NCI-H1417 treated with DMSO at 0.1 percent for 48 hours (cell line): ENCODE measurements around the gene SLC27A5.
A peak's percentile ranks its signal among the peaks of the same experiment; 100 is the strongest.
"Not testable (repeated sequence)": the region's sequence is repeated elsewhere in the genome, so short reads cannot be mapped to it uniquely, and the experiment has no call there.

Source experiments
- DNase-seq: peaks from one replicate; lab custom pipeline; 2025; lab: John Stamatoyannopoulos, UW

Gene SLC27A5

DNA sequence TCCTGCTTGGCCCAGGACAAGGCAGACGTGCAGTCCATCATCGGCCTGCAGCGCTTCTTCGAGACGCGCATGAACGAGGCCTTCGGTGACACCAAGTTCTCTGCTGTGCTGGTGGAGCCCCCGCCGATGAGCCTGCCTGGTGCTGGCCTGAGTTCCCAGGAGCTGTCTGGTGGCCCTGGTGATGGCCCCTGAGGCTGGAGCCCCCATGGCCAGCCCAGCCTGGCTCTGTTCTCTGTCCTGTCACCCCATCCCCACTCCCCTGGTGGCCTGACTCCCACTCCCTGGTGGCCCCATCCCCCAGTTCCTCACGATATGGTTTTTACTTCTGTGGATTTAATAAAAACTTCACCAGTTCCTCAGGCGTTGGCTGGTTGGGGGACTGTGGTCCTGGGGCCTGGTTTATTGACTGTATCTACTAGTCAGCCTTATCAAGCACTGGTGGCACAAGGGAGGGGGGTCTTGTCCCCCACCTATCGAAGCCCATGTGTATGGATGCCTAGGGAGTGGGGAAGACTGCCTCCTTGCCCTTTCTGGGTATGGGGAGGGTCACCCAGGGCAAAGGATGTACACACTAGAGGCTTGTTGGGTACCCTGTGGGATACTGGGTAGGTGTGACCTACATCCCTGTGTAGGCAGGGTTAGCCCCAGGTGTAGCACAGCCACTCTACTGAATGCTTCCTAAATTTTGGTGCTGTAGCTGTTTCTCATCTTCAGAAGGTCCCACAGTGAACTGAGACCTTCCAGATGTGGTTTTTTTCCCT lies 38.8 kb upstream of the SLC27A5 start:
- no peak for DNase-seq

DNA sequence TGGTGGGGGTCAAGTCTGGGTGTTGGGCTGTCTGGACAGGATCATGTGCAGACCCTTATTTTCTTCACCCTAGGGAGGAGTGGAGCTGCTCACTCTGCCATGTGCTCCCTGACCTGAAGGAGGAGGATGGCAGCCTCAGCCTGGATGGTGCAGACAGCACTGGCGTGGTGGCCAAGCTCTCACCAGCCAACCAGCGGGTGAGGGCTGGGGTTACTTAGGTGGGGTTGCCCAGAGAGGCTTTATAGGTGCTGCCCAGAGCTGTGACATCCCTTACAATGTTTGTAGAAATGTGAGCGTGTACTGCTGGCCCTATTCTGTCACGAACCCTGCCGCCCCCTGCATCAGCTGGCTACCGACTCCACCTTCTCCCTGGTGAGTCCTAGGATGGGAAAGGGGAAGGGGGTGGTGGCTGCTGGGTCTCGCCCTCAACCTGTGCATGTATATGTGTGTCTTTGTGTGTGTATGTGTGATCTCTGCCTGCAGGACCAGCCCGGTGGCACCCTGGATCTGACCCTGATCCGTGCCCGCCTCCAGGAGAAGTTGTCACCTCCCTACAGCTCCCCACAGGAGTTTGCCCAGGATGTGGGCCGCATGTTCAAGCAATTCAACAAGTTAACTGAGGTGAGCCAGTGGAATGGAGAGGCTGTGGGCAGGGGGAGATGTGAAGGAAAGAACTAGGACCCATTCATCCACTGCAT lies 38.0 kb upstream of the SLC27A5 start:
- DNase-seq: no peak

DNA sequence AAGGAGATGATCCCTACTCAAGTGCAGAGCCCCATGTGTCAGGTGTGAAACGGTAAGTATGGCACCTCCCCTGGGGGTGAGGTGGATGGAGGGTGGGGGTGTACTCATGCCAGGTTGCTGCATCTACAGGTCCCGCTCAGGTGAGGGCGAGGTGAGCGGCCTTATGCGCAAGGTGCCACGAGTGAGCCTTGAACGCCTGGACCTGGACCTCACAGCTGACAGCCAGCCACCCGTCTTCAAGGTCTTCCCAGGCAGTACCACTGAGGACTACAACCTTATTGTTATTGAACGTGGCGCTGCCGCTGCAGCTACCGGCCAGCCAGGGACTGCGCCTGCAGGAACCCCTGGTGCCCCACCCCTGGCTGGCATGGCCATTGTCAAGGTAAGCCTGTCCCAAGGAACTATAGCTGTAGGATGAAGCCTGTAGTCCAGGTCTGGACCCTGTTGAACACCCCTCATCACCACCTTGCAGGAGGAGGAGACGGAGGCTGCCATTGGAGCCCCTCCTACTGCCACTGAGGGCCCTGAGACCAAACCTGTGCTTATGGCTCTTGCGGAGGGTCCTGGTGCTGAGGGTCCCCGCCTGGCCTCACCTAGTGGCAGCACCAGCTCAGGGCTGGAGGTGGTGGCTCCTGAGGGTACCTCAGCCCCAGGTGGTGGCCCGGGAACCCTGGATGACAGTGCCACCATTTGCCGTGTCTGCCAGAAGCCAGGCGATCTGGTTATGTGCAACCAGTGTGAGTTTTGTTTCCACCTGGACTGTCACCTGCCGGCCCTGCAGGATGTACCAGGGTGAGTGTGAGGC lies 37.3 kb upstream of the SLC27A5 start:
- no peak for DNase-seq

DNA sequence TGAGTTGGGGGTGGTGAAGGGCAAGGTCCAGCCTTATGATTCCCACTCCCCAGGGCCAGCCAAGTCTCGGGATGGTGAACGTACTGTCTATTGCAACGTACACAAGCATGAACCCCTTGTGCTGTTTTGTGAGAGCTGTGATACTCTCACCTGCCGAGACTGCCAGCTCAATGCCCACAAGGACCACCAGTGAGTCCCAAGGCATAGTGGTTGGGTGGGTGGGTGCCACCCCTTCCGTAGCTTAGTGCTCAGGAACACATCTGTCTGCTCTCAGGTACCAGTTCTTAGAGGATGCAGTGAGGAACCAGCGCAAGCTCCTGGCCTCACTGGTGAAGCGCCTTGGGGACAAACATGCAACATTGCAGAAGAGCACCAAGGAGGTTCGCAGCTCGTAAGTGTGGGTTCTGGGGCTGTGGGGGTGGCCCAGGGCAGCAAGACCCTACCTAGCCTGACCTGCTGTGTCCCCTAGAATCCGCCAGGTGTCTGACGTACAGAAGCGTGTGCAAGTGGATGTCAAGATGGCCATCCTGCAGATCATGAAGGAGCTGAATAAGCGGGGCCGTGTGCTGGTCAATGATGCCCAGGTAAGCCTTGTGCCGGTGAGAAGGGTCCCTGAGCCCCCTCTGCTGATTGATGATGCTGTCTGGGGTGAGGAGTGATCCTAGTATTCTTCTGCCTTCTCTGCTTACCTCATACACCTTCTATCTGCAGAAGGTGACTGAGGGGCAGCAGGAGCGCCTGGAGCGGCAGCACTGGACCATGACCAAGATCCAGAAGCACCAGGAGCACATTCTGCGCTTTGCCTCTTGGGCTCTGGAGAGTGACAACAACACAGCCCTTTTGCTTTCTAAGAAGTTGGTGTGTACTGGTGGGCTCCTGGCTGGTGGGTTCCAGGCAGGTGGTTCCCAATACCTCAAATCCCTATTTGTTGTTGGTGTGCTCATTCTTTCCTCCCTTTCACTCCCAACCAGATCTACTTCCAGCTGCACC lies 35.8 kb upstream of the SLC27A5 start:
- no peak for DNase-seq

DNA sequence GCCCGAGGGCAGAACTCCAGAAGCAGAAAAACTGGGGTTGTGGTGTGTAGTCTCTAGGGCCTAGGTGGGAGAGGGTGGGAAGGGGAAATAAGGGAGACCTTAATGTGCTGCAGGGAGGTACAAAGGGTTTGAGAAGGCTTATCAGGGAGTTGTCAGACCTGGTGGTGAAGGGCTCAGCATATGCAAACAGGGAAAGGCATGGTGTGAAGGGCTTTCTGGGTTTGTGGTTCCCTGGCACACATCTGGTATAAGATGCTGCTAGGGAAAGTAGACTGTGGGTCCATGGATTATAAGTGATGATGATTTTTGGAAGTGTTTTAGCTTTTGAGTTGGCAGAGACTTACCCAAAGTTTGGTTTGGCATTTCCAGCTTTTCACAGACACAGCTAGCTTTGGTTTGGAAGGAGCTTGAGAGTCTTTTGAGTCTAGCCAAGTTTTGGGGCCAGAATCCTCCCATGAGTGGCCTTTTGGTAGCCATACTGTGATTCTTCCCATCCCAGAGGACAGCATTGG lies 34.3 kb upstream of the SLC27A5 start:
- DNase-seq: no peak

DNA sequence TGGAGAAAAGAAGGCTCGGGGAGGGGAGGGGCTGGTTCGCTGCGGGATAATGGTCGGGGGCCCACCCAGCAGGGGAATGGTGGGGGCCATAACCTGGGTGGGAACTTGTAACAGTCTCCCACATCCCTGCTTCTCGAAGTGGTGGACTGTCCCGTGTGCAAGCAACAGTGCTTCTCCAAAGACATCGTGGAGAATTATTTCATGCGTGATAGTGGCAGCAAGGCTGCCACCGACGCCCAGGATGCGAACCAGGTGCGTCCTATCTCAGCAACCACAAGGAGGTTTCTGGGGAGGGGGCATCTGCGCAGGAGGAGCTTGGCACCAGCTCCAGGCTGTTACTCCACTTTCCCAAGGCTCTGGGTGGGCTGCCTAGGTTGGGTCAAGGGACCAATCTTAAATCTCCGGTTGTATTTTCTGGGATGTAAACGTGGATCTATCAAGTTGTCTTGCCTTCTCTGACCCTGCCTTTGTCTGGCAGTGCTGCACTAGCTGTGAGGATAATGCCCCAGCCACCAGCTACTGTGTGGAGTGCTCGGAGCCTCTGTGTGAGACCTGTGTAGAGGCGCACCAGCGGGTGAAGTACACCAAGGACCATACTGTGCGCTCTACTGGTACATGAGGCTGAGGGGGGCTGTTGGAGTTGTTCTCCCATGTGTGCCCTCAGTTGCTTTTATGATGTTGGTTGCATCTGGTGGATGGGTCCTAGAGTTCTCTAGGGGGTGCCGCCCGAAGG lies 33.7 kb upstream of the SLC27A5 start:
- no peak for DNase-seq

DNA sequence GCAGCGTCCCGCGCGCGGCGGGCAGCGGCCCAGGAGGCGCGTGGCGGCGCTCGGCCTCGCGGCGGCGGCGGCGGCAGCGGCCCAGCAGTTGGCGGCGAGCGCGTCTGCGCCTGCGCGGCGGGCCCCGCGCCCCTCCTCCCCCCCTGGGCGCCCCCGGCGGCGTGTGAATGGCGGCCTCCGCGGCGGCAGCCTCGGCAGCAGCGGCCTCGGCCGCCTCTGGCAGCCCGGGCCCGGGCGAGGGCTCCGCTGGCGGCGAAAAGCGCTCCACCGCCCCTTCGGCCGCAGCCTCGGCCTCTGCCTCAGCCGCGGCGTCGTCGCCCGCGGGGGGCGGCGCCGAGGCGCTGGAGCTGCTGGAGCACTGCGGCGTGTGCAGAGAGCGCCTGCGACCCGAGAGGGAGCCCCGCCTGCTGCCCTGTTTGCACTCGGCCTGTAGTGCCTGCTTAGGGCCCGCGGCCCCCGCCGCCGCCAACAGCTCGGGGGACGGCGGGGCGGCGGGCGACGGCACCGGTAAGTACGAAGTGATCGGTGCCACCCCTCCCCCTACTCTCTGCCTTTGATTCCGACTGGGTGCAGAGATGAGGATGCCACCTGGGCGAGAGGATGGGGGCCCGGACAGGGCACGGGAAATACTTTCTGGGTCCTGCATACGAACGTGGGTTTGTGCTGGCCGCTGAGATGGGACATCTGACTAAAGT lies 32.9 kb upstream of the SLC27A5 start:
- DNase-seq: no peak

DNA sequence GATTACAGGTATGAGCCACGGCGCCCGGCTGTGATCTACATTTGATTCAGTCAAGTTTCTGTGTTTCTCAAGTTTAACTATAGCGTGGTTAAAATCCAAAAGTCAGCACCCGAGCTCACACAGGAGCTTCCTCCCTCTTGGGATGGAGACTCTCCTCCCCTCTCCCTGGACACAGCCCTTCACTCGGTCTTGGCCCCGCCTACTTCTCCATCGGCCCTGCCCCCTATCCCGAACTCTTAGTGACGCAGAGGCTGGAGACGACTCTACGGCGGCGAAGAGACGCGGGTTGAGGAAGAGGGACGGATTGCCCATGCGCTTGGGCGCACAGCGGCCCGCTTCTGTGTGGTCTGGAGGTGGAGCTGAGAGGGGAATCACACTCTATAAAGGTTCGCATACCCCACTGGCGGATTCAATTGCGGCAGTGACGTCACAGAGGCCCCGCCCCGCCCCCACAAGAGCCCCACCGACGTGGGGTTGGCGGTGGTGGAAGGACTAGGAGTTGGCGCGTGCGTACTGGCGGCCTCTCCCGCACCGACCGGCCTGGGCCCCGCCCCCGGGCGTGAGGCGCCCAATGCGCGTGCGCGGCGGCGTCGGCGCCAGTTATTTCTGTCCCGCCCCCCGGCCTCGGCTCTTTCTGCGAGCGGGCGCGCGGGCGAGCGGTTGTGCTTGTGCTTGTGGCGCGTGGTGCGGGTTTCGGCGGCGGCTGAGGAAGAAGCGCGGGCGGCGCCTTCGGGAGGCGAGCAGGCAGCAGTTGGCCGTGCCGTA lies 32.2 kb upstream of the SLC27A5 start, which contains the start of gene TRIM28:
Gene TRIM28 (plus strand): TSS at position 239 of the 765 bp plus-strand sequence. CDS start 694 bp downstream, outside the sequence.
- no peak for DNase-seq

DNA sequence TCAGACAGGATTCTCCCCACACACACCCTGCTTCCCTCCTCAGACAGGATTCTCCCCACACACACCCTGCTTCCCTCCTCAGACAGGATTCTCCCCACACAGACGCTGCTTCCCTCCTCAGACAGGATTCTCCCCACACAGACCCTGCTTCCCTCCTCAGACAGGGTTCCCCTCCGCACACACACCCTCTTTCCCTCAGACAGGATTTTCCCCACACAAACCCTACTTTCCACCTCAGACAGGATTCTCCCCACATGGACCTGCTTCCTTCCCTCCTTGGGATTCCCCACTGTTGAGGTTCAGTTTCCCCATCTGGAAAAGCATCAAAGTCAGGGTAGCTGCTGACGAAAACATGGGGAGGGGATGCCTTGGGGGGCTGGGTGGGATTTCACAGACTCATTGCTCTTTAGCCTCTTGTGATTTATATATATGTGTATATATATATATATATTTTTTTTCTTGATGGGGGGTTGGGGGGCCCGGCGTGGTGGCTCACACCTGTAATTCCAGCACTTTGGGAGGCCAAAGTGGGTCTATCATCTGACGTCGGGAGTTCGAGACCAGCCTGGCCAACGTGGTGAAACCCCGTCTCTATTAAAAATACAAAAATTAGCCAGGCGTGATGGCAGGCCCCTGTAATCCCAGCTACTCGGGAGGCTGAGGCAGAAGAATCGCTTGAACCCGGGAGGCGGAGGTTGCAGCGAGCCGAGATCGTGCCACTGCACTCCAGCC lies 31.0 kb upstream of the SLC27A5 start:
- DNase-seq: not testable (repeated sequence)

DNA sequence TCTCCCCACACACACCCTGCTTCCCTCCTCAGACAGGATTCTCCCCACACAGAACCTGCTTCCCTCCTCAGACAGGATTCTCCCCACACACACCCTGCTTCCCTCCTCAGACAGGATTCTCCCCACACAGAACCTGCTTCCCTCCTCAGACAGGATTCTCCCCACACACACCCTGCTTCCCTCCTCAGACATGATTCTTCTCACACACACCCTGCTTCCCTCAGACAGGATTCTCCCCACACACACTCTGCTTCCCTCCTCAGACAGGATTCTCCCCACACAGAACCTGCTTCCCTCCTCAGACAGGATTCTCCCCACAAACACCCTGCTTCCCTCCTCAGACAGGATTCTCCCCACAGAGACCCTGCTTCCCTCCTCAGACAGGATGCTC lies 27.4 kb upstream of the SLC27A5 start:
- DNase-seq: not testable (repeated sequence)

DNA sequence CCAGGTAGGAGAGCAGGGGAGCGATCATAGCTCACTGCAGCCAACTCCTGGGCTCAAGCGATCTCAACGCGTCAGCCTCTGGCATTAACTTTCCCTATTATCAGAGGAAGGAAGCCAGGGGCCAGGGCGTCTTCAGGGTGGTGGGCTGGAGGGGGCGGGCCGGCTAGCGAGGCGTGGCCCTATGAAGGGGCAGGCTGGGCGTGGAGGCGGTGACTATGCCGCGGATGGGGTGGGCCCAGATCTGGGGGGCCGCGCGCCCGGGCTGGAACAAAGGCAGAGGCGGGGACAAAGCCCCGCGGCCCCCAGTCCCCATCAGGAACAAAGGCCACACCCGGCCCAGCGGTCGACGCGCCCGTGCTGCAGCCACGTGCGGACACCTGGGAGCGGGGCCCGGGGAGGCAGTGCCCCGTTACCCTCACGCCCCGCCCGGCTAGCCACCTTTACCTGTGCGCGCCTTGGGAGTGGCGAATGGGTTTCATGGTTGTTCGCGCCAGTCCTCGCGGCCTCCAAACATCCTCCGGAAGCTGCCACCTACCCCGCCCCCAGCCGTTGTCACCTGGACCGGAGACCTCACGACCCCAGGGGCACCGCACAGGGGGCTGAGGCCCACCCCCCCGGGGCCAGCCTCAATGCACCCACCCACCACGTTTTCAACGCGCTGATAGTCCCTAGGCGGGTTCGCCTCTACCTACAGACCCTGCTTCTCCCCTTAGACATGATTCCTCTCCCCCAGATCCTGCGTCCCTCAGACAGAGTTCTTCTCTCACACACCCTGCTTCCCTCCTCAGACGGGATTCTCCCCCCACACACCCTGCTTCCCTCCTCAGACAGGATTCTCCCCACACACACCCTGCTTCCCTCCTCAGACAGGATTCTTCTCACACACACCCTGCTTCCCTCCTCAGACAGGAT lies 26.7 kb upstream of the SLC27A5 start:
- peak; percentile 1 for DNase-seq

DNA sequence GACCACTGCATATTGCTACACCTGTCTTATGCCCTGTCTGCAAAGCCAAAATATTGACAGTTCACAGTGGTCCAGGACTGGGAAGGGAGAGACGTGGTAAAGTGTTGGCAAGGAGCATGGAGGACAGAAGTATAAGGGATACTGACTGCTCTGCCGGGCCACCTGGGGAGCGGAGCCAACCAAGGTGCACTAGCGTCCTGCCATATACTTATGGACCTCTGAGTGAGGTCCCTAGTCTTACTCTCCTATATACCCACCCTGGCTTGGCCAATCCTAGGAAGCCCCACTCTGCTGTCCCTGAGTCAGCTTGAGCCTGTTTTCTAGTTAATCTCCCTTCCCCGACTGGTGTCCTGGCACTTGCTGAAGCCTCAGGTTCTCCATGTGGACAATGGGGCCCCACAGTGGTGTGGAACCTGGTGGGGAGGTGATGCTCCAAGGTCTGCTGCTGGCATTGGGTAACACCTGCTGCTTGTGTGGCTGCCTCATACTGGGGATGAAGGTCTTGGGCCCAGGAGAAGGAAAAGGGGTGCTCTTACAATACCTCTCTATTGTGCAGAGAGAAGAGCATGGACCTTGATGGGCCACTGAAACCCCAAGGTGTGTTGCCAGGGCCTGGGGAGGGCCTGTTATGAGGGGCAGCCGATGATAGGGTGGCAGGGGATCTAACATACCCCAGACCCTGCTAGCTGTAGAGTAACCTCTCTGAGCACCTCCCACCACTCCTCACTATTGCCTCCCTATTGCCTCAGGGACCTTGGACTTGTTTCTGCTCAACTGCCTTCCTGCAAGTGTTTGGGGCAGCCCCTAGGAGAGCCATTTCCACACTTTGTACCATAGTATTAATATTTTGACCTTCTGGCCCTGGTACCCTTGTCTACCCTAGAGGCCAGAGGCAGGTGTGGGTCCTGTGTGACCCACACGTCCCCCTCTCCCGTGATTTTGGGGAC lies 25.3 kb upstream of the SLC27A5 start:
- no peak for DNase-seq

DNA sequence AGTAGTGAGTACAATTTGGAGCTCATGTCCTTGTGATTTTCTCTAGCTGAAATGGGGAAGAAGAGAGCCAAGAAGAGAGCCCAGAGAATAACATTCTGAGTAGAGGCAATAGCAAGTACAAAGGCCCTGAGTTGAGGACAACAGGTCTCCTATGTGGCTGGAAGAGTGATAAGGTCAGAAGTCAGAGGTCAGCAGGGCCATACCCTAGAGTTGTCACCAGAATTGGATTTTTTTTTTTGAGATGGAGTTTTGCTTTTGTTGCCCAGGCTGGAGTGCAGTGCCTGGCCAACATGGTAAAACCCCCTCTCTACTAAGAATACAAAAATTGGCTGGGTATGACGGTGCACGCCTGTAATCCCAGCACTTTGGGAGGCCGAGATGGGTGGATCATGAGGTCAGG lies 24.1 kb upstream of the SLC27A5 start:
- DNase-seq: no peak

DNA sequence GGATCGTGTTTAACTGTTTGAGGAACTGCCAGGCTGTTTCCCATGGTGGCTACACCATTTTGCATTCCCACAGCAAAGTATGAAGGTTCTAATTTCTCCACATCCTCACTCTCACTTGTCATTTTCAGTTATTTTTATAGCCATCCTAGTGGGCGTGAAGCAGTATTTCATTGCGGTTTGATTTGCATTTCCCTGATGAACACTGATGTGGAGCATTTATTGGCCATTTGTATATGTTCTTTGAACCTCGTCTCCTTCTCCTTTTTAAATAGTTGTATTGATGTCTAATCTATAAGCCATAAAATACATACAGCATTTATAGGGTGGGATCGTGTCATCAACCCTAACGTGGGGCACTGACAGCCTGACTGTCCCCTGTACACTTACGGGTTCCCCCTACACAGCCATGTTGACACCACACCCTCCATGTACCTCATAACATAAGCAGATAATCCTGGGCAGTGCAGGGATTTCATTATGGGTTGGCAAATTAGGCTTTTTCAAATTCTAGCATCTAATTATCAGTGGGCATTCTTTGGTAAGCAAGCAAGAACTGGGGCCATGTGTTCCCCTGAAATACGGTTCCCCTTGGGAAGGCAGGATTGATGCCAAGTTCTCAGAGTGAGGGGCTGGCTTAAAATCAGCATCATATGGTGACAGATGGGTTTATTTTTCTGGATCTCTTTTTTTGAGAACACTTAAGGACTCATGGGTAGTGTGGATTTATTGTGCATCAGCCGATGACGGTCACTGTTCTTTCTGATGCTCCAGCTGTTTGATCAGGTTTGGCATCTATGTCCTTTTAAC lies 19.4 kb upstream of the SLC27A5 start:
- no peak for DNase-seq

DNA sequence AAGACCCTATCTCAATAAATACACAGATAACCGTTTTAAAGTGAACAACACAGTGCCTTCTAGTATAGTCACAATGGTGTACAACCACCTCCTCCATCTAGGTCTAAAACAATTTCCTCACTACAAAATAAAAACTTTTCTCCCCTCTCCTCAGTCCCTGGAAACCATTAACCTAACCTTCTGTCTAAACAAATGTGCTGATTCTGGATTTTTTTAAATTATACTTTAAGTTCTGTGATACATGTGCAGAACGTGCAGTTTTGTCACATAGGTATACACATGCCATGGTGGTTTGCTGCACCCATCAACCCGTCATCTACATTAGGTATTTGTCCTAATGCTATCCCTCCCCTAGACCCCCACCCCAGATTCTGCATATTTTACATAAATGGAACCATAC lies 17.6 kb upstream of the SLC27A5 start:
- DNase-seq: no peak
